ENCODE measurements around the gene SUFU.
"Not testable (repeated sequence)": the region's sequence is repeated elsewhere in the genome, so short reads cannot be mapped to it uniquely, and the experiment has no call there.

SUFU gene

GRCh38 chr10:102524746-102525145 lies 21.0 kb downstream of the SUFU start:
- Histone ChIP-seq H3K4me1 (ENCODE audit: control insufficient read depth, insufficient read depth, low read length) (no peaks in the 10 kb centered on the region), H3K9me3 (ENCODE audit: control insufficient read depth, low read length) (no peaks in the 10 kb centered on the region), H3K27me3 (ENCODE audit: control insufficient read depth, insufficient read depth, low read length) (no peaks in the 10 kb centered on the region), H3K9ac (ENCODE audit: low read length) (no peak overlapping the region), H3K4me3 (ENCODE audit: low read length) (no peak overlapping the region), H3K36me3 (ENCODE audit: control insufficient read depth, insufficient read depth, low read length) (no peaks in the 10 kb centered on the region)

- Histone ChIP-seq H3K36me3 (ENCODE audit: control insufficient read depth, insufficient read depth, low read length) (no peaks in the 10 kb centered on the region), H3K27me3 (ENCODE audit: control insufficient read depth, insufficient read depth, low read length) (no peaks in the 10 kb centered on the region)
These were observed 23.8 kb downstream of the SUFU start for GRCh38 chr10:102527546-102527945.

GRCh38 chr10:102534333-102534732 lies 30.6 kb downstream of the SUFU start:
- Histone ChIP-seq H3K9ac (ENCODE audit: low read length) (no peak overlapping the region), H3K4me3 (ENCODE audit: low read length) (no peak overlapping the region), H3K4me1 (ENCODE audit: control insufficient read depth, insufficient read depth, low read length) (no peaks in the 10 kb centered on the region), H3K9me3 (ENCODE audit: control insufficient read depth, low read length) (no peaks in the 10 kb centered on the region), H3K36me3 (ENCODE audit: control insufficient read depth, insufficient read depth, low read length) (no peaks in the 10 kb centered on the region), H3K27me3 (ENCODE audit: control insufficient read depth, insufficient read depth, low read length) (no peaks in the 10 kb centered on the region)

More at GRCh38 chr10:102527546-102527945, 23.8 kb downstream of the SUFU start:
- Histone ChIP-seq H3K4me3 (ENCODE audit: low read length) (no peak overlapping the region), H3K4me1 (ENCODE audit: control insufficient read depth, insufficient read depth, low read length) (no peaks in the 10 kb centered on the region), H3K9me3 (ENCODE audit: control insufficient read depth, low read length) (no peaks in the 10 kb centered on the region), H3K9ac (ENCODE audit: low read length) (no peak overlapping the region)

- not testable (repeated sequence) for H3K4me1 ChIP-seq (ENCODE audit: control insufficient read depth, insufficient read depth, low read length); H3K36me3 ChIP-seq (ENCODE audit: control insufficient read depth, insufficient read depth, low read length); H3K4me3 ChIP-seq (ENCODE audit: low read length); H3K9ac ChIP-seq (ENCODE audit: low read length); H3K9me3 ChIP-seq (ENCODE audit: control insufficient read depth, low read length); H3K27me3 ChIP-seq (ENCODE audit: control insufficient read depth, insufficient read depth, low read length)
These were observed 31.2 kb downstream of the SUFU start for GRCh38 chr10:102534966-102535365.

- H3K9ac ChIP-seq (ENCODE audit: low read length), result no peak overlapping the region
- no peaks in the 10 kb centered on the region for H3K27me3 ChIP-seq (ENCODE audit: control insufficient read depth, insufficient read depth, low read length)
- H3K36me3 ChIP-seq (ENCODE audit: control insufficient read depth, insufficient read depth, low read length), result no peaks in the 10 kb centered on the region
- no peaks in the 10 kb centered on the region for H3K9me3 ChIP-seq (ENCODE audit: control insufficient read depth, low read length)
- H3K4me3 ChIP-seq (ENCODE audit: low read length), result no peak overlapping the region
- H3K4me1 ChIP-seq (ENCODE audit: control insufficient read depth, insufficient read depth, low read length), result no peaks in the 10 kb centered on the region
These were observed 31.8 kb downstream of the SUFU start for GRCh38 chr10:102535481-102536147.

- no peak overlapping the region for H3K9ac ChIP-seq (ENCODE audit: low read length)
- H3K36me3 ChIP-seq (ENCODE audit: control insufficient read depth, insufficient read depth, low read length), result no peaks in the 10 kb centered on the region
- H3K27me3 ChIP-seq (ENCODE audit: control insufficient read depth, insufficient read depth, low read length), result no peaks in the 10 kb centered on the region
- H3K9me3 ChIP-seq (ENCODE audit: control insufficient read depth, low read length), result no peaks in the 10 kb centered on the region
- no peaks in the 10 kb centered on the region for H3K4me1 ChIP-seq (ENCODE audit: control insufficient read depth, insufficient read depth, low read length)
- H3K4me3 ChIP-seq (ENCODE audit: low read length), result no peak overlapping the region
These were observed 33.6 kb downstream of the SUFU start for GRCh38 chr10:102537367-102537766.

- H3K9me3 ChIP-seq (ENCODE audit: control insufficient read depth, low read length), result no peaks in the 10 kb centered on the region
- H3K9ac ChIP-seq (ENCODE audit: low read length), result no peak overlapping the region
- H3K27me3 ChIP-seq (ENCODE audit: control insufficient read depth, insufficient read depth, low read length), result no peaks in the 10 kb centered on the region
- H3K4me1 ChIP-seq (ENCODE audit: control insufficient read depth, insufficient read depth, low read length), result no peaks in the 10 kb centered on the region
- no peaks in the 10 kb centered on the region for H3K36me3 ChIP-seq (ENCODE audit: control insufficient read depth, insufficient read depth, low read length)
- no peak overlapping the region for H3K4me3 ChIP-seq (ENCODE audit: low read length)
These were observed 34.2 kb downstream of the SUFU start for GRCh38 chr10:102537948-102538347.

- Histone ChIP-seq H3K9me3 (ENCODE audit: control insufficient read depth, low read length) (no peaks in the 10 kb centered on the region), H3K36me3 (ENCODE audit: control insufficient read depth, insufficient read depth, low read length) (no peaks in the 10 kb centered on the region), H3K4me1 (ENCODE audit: control insufficient read depth, insufficient read depth, low read length) (no peaks in the 10 kb centered on the region), H3K9ac (ENCODE audit: low read length) (no peak overlapping the region), H3K4me3 (ENCODE audit: low read length) (no peak overlapping the region), H3K27me3 (ENCODE audit: control insufficient read depth, insufficient read depth, low read length) (no peaks in the 10 kb centered on the region)
These were observed 35.0 kb downstream of the SUFU start for GRCh38 chr10:102538811-102539210.

- no peaks in the 10 kb centered on the region for H3K9me3 ChIP-seq (ENCODE audit: control insufficient read depth, low read length)
- H3K4me3 ChIP-seq (ENCODE audit: low read length), result no peak overlapping the region
- H3K27me3 ChIP-seq (ENCODE audit: control insufficient read depth, insufficient read depth, low read length), result no peaks in the 10 kb centered on the region
- no peaks in the 10 kb centered on the region for H3K4me1 ChIP-seq (ENCODE audit: control insufficient read depth, insufficient read depth, low read length)
- no peak overlapping the region for H3K9ac ChIP-seq (ENCODE audit: low read length)
- H3K36me3 ChIP-seq (ENCODE audit: control insufficient read depth, insufficient read depth, low read length), result no peaks in the 10 kb centered on the region
These were observed 36.3 kb downstream of the SUFU start for GRCh38 chr10:102540023-102540422.

GRCh38 chr10:102542800-102543418 lies 39.1 kb downstream of the SUFU start:
- Histone ChIP-seq H3K9me3 (ENCODE audit: control insufficient read depth, low read length) (no peaks in the 10 kb centered on the region), H3K27me3 (ENCODE audit: control insufficient read depth, insufficient read depth, low read length) (no peaks in the 10 kb centered on the region), H3K36me3 (ENCODE audit: control insufficient read depth, insufficient read depth, low read length) (no peaks in the 10 kb centered on the region), H3K4me1 (ENCODE audit: control insufficient read depth, insufficient read depth, low read length) (peaks cover 4% of the 10 kb centered on the region), H3K4me3 (ENCODE audit: low read length) (no peak overlapping the region), H3K9ac (ENCODE audit: low read length) (no peak overlapping the region)

- H3K27me3 ChIP-seq (ENCODE audit: control insufficient read depth, insufficient read depth, low read length), result no peaks in the 10 kb centered on the region
- no peaks in the 10 kb centered on the region for H3K9me3 ChIP-seq (ENCODE audit: control insufficient read depth, low read length)
- H3K36me3 ChIP-seq (ENCODE audit: control insufficient read depth, insufficient read depth, low read length), result no peaks in the 10 kb centered on the region
- no peak overlapping the region for H3K4me3 ChIP-seq (ENCODE audit: low read length)
- H3K9ac ChIP-seq (ENCODE audit: low read length), result no peak overlapping the region
- H3K4me1 ChIP-seq (ENCODE audit: control insufficient read depth, insufficient read depth, low read length), result peaks cover 4% of the 10 kb centered on the region
These were observed 41.6 kb downstream of the SUFU start for GRCh38 chr10:102545265-102545871.

GRCh38 chr10:102545997-102546396 lies 42.2 kb downstream of the SUFU start:
- Histone ChIP-seq H3K9ac (ENCODE audit: low read length) (no peak overlapping the region), H3K4me1 (ENCODE audit: control insufficient read depth, insufficient read depth, low read length) (peaks cover 4% of the 10 kb centered on the region), H3K4me3 (ENCODE audit: low read length) (no peak overlapping the region), H3K9me3 (ENCODE audit: control insufficient read depth, low read length) (no peaks in the 10 kb centered on the region), H3K27me3 (ENCODE audit: control insufficient read depth, insufficient read depth, low read length) (no peaks in the 10 kb centered on the region), H3K36me3 (ENCODE audit: control insufficient read depth, insufficient read depth, low read length) (no peaks in the 10 kb centered on the region)
